Neural progenitor cell (in vitro differentiated cells): ENCODE data around the gene GDE1. TPM values are rescaled to one million over a fixed set of nuclear protein-coding genes. Genes with fewer than 3 reads are reported as not detected.

ENCODE experiments used
- DNase-seq: peaks from one replicate; pipeline ENCODE4 v3.0.0-alpha.2; 2016; ENCODE audit warnings: low spot score
- H2AFZ ChIP-seq: fragments of 200-600 bp; sonication (generic); replicated peaks from 2 replicates; pipeline ENCODE4 v1.6.1; 2016; ENCODE audit warnings: antibody characterized with exemption
- H3F3A ChIP-seq: fragments of 200-600 bp; sonication (generic); 2 replicates; pipeline ENCODE4 v1.6.1; 2016; ENCODE audit warnings: antibody characterized with exemption, low read depth
- H3K27ac ChIP-seq: fragments of 200-600 bp; sonication (generic); 2 replicates; pipeline ENCODE4 v1.5.1; 2016; ENCODE audit warnings: mild to moderate bottlenecking
- H3K27me3 ChIP-seq: fragments of 200-600 bp; sonication (generic); 2 replicates; pipeline ENCODE4 v1.6.1; 2016; ENCODE audit warnings: mild to moderate bottlenecking, moderate library complexity
- H3K36me3 ChIP-seq: fragments of 200-600 bp; sonication (generic); 2 replicates; pipeline ENCODE4 v1.5.1; 2016
- H3K4me1 ChIP-seq: fragments of 200-600 bp; sonication (generic); 2 replicates; pipeline ENCODE4 v1.6.1; 2016; ENCODE audit warnings: mixed run types
- H3K4me2 ChIP-seq: fragments of 200-600 bp; sonication (generic); 2 replicates; pipeline ENCODE4 v1.6.1; 2016
- H3K4me3 ChIP-seq: fragments of 200-600 bp; sonication (generic); 2 replicates; pipeline ENCODE4 v1.5.1; 2016
- H3K79me2 ChIP-seq: fragments of 200-600 bp; sonication (generic); 2 replicates; pipeline ENCODE4 v1.6.1; 2016; ENCODE audit warnings: low read depth
- H3K9ac ChIP-seq: fragments of 200-600 bp; sonication (generic); 2 replicates; pipeline ENCODE4 v1.6.1; 2016
- H3K9me3 ChIP-seq: fragments of 200-600 bp; sonication (generic); 2 replicates; pipeline ENCODE4 v1.5.1; 2016; ENCODE audit warnings: low read depth
- H4K20me1 ChIP-seq: fragments of 200-600 bp; sonication (generic); 2 replicates; pipeline ENCODE4 v1.6.1; 2016; ENCODE audit warnings: low read depth
- H3K27ac Mint-ChIP-seq: 3 replicates; pipeline ENCODE4 v1.8.0; 2021; ENCODE audit warnings: mixed read lengths
- H3K27me3 Mint-ChIP-seq: 2 replicates; pipeline ENCODE4 v1.8.0; 2022; ENCODE audit warnings: low read depth, mild to moderate bottlenecking, inconsistent platforms, moderate library complexity, mixed read lengths; ENCODE audit not compliant: insufficient read depth
- H3K36me3 Mint-ChIP-seq: 3 replicates; pipeline ENCODE4 v1.8.0; 2021; ENCODE audit warnings: mixed read lengths
- H3K4me1 Mint-ChIP-seq: 3 replicates; pipeline ENCODE4 v1.8.0; 2021; ENCODE audit warnings: mixed read lengths
- H3K4me3 Mint-ChIP-seq: 3 replicates; pipeline ENCODE4 v1.8.0; 2021; ENCODE audit warnings: mild to moderate bottlenecking, moderate library complexity, mixed read lengths
- H3K9me3 Mint-ChIP-seq: 3 replicates; pipeline ENCODE4 v1.8.0; 2020; ENCODE audit warnings: mixed read lengths
- EZH2 ChIP-seq: fragments of 200-600 bp; sonication (generic); IDR thresholded peaks from 2 replicates; pipeline ENCODE4 v1.6.1; 2017; ENCODE audit warnings: antibody characterized with exemption, mild to moderate bottlenecking, moderate library complexity
- EZH2phosphoT487 ChIP-seq: fragments of 200-600 bp; sonication (generic); IDR thresholded peaks from 2 replicates; pipeline ENCODE4 v1.6.1; 2017; ENCODE audit warnings: antibody characterized with exemption
- total RNA-seq: library from RNA; depleted of rRNA; stranded (reverse); fragments of >200 nt; gene quantifications from 2 replicates; pipeline ENCODE4 v1.2.3, GENCODE V29; 2015; ENCODE audit warnings: low replicate concordance
- TF ChIP-seq, protein P1 (sequence below): fragments of 200-600 bp; sonication (generic); IDR thresholded peaks from 2 replicates; pipeline ENCODE4 v1.5.1; 2017; ENCODE audit warnings: antibody characterized with exemption, mild to moderate bottlenecking

The GDE1 gene
- total RNA-seq, 1 donor from 2014 or later, result 43.0 TPM

DNA sequence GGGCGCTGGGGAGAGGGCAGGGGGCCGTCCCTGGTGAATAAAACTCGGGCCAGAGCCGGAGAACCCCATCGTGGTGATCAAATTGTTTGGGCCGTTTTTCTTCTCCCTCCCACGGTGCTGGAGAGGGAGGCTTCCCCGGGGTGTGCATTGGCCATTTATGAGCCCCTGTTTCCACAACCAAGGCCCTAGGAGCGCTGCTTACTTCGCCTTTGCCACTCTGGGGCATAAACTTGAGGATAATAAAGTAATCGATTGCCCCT, 2.4 kb upstream of the GDE1 start:
- Histone ChIP-seq H2AFZ (peak overlapping the region; percentile 86), H3K9ac (peak overlapping the region; percentile 53), H4K20me1 (no peaks in the 10 kb centered on the region), H3K79me2 (peaks cover 63% of the 10 kb centered on the region), H3K4me2 (peak overlapping the region; percentile 97), H3K36me3 (peaks cover 4% of the 10 kb centered on the region), H3K27ac (no peak overlapping the region), H3F3A (peaks cover 11% of the 10 kb centered on the region), H3K9me3 (no peaks in the 10 kb centered on the region), H3K27me3 (no peaks in the 10 kb centered on the region), H3K4me1 (peaks cover 20% of the 10 kb centered on the region), H3K4me3 (peak overlapping the region; percentile 93)
- no peak for DNase-seq
- peaks cover 10% of the 10 kb centered on the region for H3K36me3 Mint-ChIP-seq
- H3K27ac Mint-ChIP-seq, result peak overlapping the region; percentile 51
- no peaks in the 10 kb centered on the region for H3K27me3 Mint-ChIP-seq
- H3K4me3 Mint-ChIP-seq, result peak overlapping the region; percentile 99
- no peaks in the 10 kb centered on the region for H3K9me3 Mint-ChIP-seq
- peaks cover 47% of the 10 kb centered on the region for H3K4me1 Mint-ChIP-seq
- TF ChIP-seq, protein P1, sequence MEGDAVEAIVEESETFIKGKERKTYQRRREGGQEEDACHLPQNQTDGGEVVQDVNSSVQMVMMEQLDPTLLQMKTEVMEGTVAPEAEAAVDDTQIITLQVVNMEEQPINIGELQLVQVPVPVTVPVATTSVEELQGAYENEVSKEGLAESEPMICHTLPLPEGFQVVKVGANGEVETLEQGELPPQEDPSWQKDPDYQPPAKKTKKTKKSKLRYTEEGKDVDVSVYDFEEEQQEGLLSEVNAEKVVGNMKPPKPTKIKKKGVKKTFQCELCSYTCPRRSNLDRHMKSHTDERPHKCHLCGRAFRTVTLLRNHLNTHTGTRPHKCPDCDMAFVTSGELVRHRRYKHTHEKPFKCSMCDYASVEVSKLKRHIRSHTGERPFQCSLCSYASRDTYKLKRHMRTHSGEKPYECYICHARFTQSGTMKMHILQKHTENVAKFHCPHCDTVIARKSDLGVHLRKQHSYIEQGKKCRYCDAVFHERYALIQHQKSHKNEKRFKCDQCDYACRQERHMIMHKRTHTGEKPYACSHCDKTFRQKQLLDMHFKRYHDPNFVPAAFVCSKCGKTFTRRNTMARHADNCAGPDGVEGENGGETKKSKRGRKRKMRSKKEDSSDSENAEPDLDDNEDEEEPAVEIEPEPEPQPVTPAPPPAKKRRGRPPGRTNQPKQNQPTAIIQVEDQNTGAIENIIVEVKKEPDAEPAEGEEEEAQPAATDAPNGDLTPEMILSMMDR, result no peak
- TF ChIP-seq EZH2phosphoT487, result no peak
- no peak for TF ChIP-seq EZH2

DNA sequence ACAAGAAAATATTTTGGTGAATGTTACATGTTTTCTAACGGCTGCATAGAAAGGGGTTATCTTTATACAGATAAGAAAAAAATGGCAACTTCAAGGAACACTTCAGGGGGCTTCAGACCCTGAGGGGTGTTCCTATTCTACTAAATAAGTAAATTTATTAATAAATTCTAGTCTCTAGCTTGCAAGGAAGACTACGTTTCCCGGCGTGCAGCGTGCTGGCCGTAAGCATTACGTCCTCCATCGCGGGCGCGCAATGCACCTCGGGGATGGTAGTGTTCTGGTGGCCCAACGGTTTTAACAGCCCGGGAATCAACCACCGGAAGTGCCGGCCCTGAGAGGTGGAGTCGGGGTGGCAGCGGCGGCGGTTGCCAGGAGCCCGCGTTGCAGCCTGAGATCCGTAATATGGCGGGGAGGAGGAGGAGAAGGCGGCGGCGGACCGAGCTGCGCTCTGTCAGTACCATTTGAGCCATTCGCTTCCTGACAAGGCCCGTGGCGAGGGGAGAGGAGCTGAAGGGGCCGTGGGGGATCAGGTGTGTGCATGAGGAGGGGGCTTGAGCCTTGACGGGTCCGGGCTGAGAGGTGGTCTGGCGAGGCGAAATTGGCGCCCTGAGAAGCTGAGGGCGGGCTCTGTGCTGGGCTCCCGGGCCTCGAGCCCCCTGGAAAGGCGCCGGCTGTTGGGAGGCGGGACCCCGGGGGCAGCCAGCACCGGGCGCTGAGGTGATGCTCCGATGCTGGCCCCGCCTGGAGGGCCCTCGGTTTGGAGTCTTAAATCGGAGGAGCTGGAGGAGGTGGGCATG, 1.9 kb upstream of the GDE1 start, which contains the start of gene CCP110:
Gene CCP110 (plus strand): TSS at position 384 of the 797 bp plus-strand sequence. CDS start 3,940 bp downstream, outside the sequence.
- Histone ChIP-seq H3K4me2 (peak within 1 kb of the TSS; percentile 97), H3K9ac (peak within 1 kb of the TSS; percentile 53), H3K36me3 (no peaks in the 10 kb centered on the region), H4K20me1 (no peaks in the 10 kb centered on the region), H3K79me2 (peaks cover 68% of the 10 kb centered on the region), H3K27me3 (no peaks in the 10 kb centered on the region), H3K27ac (no peak within 1 kb of the TSS), H2AFZ (peak within 1 kb of the TSS; percentile 86), H3K9me3 (no peaks in the 10 kb centered on the region), H3K4me3 (peak within 1 kb of the TSS; percentile 93), H3K4me1 (peaks cover 20% of the 10 kb centered on the region), H3F3A (peaks cover 11% of the 10 kb centered on the region)
- peak within 1 kb of the TSS; percentile 99 for H3K4me3 Mint-ChIP-seq
- TF ChIP-seq EZH2phosphoT487, result no peak
- no peak for TF ChIP-seq EZH2
- TF ChIP-seq, protein P1, result no peak
- H3K27ac Mint-ChIP-seq, result peak within 1 kb of the TSS; percentile 94
- peaks cover 47% of the 10 kb centered on the region for H3K4me1 Mint-ChIP-seq
- no peaks in the 10 kb centered on the region for H3K27me3 Mint-ChIP-seq
- peaks cover 7% of the 10 kb centered on the region for H3K36me3 Mint-ChIP-seq
- DNase-seq, result peak; percentile 98
- H3K9me3 Mint-ChIP-seq, result no peaks in the 10 kb centered on the region

DNA sequence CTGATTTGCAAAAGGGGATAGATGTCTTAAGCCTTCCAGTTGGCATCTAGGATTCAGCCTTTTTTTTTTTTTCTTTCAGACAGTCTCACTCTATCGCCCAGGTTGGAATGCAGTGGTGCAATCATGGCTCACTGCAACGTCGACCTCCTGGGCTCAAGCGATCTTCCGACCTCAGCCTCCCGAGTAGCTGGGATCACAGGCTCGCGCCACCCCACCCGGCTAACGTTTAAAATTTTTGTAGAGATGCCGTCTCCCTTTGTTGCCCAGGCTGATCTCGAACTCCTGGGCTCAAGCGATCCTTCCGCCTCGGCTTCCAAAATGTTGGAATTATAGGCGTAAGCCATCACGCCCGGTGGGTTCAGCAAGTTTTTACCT, 1.3 kb upstream of the GDE1 start:
- H3K9me3 Mint-ChIP-seq, result no peaks in the 10 kb centered on the region
- H3K4me2 ChIP-seq, result no peak overlapping the region
- no peaks in the 10 kb centered on the region for H4K20me1 ChIP-seq
- peaks cover 4% of the 10 kb centered on the region for H3K36me3 Mint-ChIP-seq
- peaks cover 11% of the 10 kb centered on the region for H3F3A ChIP-seq
- H3K36me3 ChIP-seq, result no peaks in the 10 kb centered on the region
- no peaks in the 10 kb centered on the region for H3K27me3 Mint-ChIP-seq
- no peaks in the 10 kb centered on the region for H3K9me3 ChIP-seq
- H3K27ac ChIP-seq, result no peak overlapping the region
- H2AFZ ChIP-seq, result no peak overlapping the region
- peaks cover 51% of the 10 kb centered on the region for H3K4me1 Mint-ChIP-seq
- peak overlapping the region; percentile 93 for H3K4me3 ChIP-seq
- peaks cover 72% of the 10 kb centered on the region for H3K79me2 ChIP-seq
- TF ChIP-seq EZH2 (no peak), EZH2phosphoT487 (no peak)
- TF ChIP-seq, protein P1, result no peak
- DNase-seq, result no peak
- peaks cover 20% of the 10 kb centered on the region for H3K4me1 ChIP-seq
- H3K27ac Mint-ChIP-seq, result no peak overlapping the region
- H3K9ac ChIP-seq, result no peak overlapping the region
- peak overlapping the region; percentile 99 for H3K4me3 Mint-ChIP-seq
- no peaks in the 10 kb centered on the region for H3K27me3 ChIP-seq
